Gastroesophageal sphincter (tissue), 3 donors: ENCODE data around the gene PLA2G2E.

Experiments used
- EP300 ChIP-seq: sonication (generic); formaldehyde crosslinking; IDR thresholded peaks from one replicate; pipeline ENCODE4 v1.6.1; 2017; ENCODE audit warnings: antibody characterized with exemption, mild to moderate bottlenecking
- POLR2A ChIP-seq, 2 donors: fragments of 450-650 bp; IDR thresholded peaks; one replicate each; pipeline ENCODE4 v1.6.1; 2017; ENCODE audit warnings: antibody characterized with exemption in 2 of 2, mild to moderate bottlenecking in 2 of 2, moderate library complexity in 1 of 2
- POLR2AphosphoS5 ChIP-seq: sonication (generic); formaldehyde crosslinking; IDR thresholded peaks from one replicate; pipeline ENCODE4 v1.6.1; 2017; ENCODE audit warnings: antibody characterized with exemption
- TF ChIP-seq, protein P1 (sequence below), 4 experiments: fragments of 200-600 bp in 2 of 4; fragments of 450-650 bp in 2 of 4; sonication (generic) in 1 of 4; IDR thresholded peaks; one replicate each; pipeline ENCODE4 v1.5.1; 2017 to 2019; ENCODE audit warnings: antibody characterized with exemption in 4 of 4, mild to moderate bottlenecking in 2 of 4, moderate library complexity in 2 of 4

GRCh38 chr1:19923953-19924346 lies 533 bp upstream of the PLA2G2E start:
- TF ChIP-seq, protein P1, sequence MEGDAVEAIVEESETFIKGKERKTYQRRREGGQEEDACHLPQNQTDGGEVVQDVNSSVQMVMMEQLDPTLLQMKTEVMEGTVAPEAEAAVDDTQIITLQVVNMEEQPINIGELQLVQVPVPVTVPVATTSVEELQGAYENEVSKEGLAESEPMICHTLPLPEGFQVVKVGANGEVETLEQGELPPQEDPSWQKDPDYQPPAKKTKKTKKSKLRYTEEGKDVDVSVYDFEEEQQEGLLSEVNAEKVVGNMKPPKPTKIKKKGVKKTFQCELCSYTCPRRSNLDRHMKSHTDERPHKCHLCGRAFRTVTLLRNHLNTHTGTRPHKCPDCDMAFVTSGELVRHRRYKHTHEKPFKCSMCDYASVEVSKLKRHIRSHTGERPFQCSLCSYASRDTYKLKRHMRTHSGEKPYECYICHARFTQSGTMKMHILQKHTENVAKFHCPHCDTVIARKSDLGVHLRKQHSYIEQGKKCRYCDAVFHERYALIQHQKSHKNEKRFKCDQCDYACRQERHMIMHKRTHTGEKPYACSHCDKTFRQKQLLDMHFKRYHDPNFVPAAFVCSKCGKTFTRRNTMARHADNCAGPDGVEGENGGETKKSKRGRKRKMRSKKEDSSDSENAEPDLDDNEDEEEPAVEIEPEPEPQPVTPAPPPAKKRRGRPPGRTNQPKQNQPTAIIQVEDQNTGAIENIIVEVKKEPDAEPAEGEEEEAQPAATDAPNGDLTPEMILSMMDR (IDR thresholded peaks at IDR 0.05): no peak
- TF ChIP-seq POLR2A (IDR thresholded peaks at IDR 0.05) (no peak), POLR2AphosphoS5 (no peak), EP300 (no peak)
